ENCODE data around the gene PLEKHS1.

PLEKHS1 gene

DNA sequence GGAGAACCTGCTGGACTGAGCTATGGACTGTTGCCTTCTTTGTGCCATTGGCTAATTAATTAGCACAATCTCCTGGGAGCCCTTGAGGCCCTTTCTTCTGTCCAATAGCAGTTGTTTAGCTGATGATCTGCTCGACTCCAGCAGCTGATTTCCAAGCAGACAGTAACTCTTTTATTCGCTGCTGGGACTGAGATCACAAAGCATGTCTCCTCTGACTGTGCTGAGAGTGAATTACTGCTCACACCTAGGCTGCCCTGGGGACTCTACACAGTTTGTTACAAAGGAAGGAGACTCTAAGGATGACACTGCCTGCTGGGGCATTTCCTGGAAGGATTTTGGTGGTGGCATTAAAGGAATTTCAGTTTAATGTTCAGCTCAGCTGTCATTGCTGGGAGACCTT is 40.3 kb upstream of the PLEKHS1 start:
- no peak for DNase-seq (ENCODE audit: low read depth)
- H3K4me3 ChIP-seq (ENCODE audit: low read depth, low read length): no peak overlapping the region
- TF ChIP-seq, protein P1, sequence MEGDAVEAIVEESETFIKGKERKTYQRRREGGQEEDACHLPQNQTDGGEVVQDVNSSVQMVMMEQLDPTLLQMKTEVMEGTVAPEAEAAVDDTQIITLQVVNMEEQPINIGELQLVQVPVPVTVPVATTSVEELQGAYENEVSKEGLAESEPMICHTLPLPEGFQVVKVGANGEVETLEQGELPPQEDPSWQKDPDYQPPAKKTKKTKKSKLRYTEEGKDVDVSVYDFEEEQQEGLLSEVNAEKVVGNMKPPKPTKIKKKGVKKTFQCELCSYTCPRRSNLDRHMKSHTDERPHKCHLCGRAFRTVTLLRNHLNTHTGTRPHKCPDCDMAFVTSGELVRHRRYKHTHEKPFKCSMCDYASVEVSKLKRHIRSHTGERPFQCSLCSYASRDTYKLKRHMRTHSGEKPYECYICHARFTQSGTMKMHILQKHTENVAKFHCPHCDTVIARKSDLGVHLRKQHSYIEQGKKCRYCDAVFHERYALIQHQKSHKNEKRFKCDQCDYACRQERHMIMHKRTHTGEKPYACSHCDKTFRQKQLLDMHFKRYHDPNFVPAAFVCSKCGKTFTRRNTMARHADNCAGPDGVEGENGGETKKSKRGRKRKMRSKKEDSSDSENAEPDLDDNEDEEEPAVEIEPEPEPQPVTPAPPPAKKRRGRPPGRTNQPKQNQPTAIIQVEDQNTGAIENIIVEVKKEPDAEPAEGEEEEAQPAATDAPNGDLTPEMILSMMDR (IDR thresholded peaks at IDR 0.05; ENCODE audit: control insufficient read depth, extremely low read depth, insufficient read depth): no peak

DNA sequence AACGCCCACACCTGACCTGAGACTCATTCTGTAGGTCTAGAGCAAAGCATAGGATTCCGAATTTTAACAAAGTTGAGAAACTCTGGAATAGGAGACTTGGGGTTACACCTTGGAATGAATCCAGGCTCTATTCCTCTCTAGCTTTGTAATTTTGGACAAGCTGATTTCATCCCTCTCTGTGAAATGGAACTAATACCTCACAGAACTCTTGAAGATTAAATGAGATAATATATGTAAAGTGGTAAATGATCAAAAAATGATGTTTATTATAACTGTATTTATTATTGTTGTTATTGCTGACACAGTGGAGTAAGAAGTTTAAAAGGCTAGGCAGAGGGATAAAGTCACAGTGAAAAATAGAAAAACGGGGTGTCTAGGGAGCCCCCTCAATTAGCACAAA is 39.5 kb upstream of the PLEKHS1 start:
- TF ChIP-seq, protein P1 (IDR thresholded peaks at IDR 0.05; ENCODE audit: control insufficient read depth, extremely low read depth, insufficient read depth): no peak
- DNase-seq (ENCODE audit: low read depth): no peak
- H3K4me3 ChIP-seq (ENCODE audit: low read depth, low read length): no peak overlapping the region

DNA sequence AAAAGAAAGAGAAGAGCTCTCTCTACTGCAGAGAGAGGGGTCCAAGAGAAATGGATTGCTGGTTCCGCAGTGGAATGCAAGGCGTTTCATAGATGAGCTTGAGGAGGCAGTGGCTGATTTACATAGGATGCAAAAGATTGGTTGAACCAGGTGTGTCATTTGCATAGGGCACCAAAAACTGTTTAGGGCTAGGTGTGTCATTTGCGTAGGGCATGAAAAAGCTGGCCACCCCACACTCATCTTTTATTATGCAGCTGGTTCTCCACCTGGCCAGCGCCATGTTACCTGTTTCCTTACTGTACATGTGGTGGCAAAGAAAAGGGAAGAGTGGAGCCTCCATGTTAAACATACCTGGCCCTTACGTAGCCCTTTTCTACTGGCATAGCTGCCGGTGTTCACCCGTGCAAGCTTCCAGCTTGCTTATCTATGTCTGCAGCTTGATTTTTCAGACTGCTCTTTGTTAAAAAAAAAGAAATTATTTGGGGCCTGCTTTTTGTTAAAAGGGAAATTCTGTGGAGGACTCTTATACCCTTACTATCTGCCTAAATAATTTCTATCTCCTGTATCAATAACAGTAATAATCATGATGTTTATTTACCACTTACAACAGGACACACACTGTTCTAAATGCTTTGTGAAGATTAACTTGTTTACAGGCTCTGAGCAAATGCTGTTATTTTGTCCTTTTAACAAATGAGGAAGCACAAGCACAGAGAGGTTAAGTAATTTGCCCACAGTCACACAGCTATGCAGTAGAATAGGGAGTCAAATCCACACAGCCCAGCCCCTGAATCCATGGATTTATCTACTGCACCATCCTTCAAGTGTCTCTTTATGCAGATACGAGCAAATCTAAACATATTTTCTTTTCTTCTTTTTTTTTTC is 38.5 kb upstream of the PLEKHS1 start:
- no peak for DNase-seq (ENCODE audit: low read depth)
- TF ChIP-seq, protein P1 (IDR thresholded peaks at IDR 0.05; ENCODE audit: control insufficient read depth, extremely low read depth, insufficient read depth): no peak

DNA sequence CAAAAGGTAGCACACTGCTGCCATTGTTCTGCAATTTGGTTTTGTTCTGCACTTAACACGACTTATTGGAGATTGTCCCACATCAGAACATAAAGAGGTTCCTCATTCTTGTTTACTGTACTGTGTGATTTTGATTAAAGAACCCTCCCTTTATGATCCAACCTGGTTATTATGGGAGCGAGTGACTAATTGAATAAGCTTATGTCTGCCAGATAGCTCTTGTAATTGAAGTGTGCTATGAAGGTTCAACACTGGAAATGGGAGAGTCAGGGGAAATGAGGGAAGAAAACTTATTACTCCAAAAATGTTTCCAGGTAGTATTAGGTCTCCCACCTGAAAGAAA is 37.9 kb upstream of the PLEKHS1 start:
- H3K4me3 ChIP-seq (ENCODE audit: low read depth, low read length): no peak overlapping the region
- TF ChIP-seq, protein P1 (IDR thresholded peaks at IDR 0.05; ENCODE audit: control insufficient read depth, extremely low read depth, insufficient read depth): no peak
- no peak for DNase-seq (ENCODE audit: low read depth)

More for the DNA sequence above, 38.5 kb upstream of the PLEKHS1 start:
- no peak overlapping the region for H3K4me3 ChIP-seq (ENCODE audit: low read depth, low read length)

DNA sequence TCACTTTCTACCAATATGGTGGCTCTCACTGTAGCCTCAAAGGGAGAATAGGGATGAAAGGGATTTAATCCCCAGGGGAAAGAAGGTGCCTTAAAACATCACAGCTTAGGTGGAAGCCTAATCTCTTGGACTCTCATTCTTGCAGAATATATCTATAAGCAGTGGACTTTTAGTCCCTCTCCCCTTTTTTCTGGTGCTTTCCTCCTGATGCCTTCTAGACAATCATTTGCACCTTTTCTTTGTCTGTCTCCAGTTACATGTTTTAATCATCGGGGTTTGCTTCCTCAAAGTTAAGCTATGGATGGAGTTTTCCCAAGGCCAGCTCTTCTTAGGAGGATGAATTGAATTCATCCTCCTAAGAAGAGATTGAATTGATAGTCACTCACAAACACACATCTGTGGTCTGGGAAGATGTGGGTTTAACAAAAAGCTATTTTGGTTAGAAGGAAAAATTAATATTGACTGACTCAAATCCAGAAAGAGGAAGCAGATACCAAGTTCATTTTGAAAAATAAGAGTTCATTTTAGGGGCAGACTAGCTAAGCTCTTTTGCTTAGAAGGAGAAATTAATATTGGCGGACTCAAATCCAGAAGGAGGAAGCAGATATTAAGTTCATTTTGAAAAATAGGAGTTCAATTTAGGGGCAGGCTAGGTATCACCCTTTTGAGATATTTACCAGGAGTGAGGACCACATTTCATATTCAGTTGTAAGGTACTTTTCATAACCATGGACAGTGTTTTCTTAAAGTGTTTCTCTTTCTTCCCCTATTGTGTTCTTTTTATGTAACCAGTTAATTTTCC is 35.2 kb upstream of the PLEKHS1 start:
- TF ChIP-seq, protein P1 (IDR thresholded peaks at IDR 0.05; ENCODE audit: control insufficient read depth, extremely low read depth, insufficient read depth): no peak
- DNase-seq (ENCODE audit: low read depth): no peak
- H3K4me3 ChIP-seq (ENCODE audit: low read depth, low read length): no peak overlapping the region

DNA sequence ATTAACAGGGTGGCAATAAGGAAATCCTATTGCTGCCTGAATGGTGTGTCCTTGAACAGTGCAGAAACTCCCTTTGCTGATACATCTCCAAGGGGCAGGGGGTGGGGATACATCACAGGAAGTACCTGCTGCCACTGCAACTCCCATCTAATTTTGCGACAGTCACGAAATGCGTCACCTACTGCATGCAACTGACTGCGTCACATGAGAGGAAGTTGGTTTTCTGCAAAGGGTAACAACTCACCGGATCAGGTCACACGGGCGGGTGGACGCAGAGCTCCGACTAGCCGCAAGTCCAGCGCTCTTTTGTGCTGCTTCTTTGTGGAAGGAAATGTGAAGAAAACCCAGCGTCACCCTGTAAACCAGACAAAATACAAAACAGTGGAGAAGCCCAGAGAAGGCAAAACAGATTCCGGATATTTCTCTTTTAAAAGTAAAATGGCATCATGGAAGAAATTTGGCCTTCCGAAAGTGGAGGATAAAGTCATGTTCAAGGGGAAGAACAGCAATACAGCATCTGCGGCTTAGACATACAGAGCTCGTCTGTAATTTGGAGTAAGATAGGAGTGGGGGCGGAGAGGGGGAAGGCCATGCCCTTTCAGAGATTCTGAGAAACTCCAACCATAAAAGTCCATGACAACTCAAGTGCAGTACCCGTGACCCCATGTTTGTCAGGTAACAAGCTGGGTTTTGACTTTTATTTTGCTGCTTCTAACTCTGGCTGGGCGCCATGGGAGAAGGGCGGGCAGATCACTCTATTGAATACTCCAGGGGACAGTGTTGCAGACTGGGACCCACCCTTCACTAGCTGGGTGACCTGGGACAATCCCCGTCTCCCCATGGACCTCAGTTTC is 32.3 kb upstream of the PLEKHS1 start:
- TF ChIP-seq, protein P1 (IDR thresholded peaks at IDR 0.05; ENCODE audit: control insufficient read depth, extremely low read depth, insufficient read depth): no peak
- DNase-seq (ENCODE audit: low read depth): no peak
- H3K4me3 ChIP-seq (ENCODE audit: low read depth, low read length): no peak overlapping the region
